ENCODE measurements around the gene ABCA1. TPM values are rescaled to one million over a fixed set of nuclear protein-coding genes. Genes with fewer than 3 reads are reported as not detected.

The ABCA1 gene
- total RNA-seq, 1 donor from 2014 or later: 10.8 TPM

- Histone ChIP-seq H3K4me3 (no peak overlapping the region), H3K9me3 (replicated peaks) (no peaks in the 10 kb centered on the region), H3K27me3 (ENCODE audit: low read depth) (no peaks in the 10 kb centered on the region), H3K36me3 (no peaks in the 10 kb centered on the region), H3K4me1 (peaks cover 91% of the 10 kb centered on the region), H3K27ac (replicated peaks) (peak overlapping the region; percentile 61)
- TF ChIP-seq, protein P1, sequence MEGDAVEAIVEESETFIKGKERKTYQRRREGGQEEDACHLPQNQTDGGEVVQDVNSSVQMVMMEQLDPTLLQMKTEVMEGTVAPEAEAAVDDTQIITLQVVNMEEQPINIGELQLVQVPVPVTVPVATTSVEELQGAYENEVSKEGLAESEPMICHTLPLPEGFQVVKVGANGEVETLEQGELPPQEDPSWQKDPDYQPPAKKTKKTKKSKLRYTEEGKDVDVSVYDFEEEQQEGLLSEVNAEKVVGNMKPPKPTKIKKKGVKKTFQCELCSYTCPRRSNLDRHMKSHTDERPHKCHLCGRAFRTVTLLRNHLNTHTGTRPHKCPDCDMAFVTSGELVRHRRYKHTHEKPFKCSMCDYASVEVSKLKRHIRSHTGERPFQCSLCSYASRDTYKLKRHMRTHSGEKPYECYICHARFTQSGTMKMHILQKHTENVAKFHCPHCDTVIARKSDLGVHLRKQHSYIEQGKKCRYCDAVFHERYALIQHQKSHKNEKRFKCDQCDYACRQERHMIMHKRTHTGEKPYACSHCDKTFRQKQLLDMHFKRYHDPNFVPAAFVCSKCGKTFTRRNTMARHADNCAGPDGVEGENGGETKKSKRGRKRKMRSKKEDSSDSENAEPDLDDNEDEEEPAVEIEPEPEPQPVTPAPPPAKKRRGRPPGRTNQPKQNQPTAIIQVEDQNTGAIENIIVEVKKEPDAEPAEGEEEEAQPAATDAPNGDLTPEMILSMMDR (IDR thresholded peaks at IDR 0.05; ENCODE audit: borderline replicate concordance): no peak
- intact Hi-C loops (cut with micrococcal nuclease): no loop called here
- no peak for DNase-seq
These were observed 13.5 kb downstream of the ABCA1 start for GRCh38 chr9:104914466-104914865.

DNA sequence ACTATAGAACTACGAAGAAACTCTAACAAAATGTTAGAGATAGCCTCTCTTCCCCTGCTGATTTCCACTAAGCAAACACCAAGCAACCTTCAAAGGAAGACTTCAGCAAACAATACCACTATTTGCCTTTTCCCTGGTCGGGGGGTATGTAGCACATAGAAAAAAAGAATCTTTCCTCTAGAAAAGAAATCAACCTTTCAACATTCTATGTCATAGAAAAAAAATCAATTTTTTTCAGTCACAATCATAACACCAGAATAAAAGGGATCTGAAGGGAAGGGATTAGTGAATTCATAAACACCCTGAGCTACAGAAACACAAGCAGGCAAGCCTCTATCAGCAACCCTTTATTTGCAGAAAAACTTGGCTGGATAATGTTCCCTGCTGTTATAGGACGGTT lies 15.3 kb downstream of the ABCA1 start:
- intact Hi-C loops (cut with micrococcal nuclease): no loop called here
- TF ChIP-seq, protein P1 (IDR thresholded peaks at IDR 0.05; ENCODE audit: borderline replicate concordance): no peak
- peak overlapping the region; percentile 7 for H3K27ac ChIP-seq (replicated peaks)
- H3K4me3 ChIP-seq: no peak overlapping the region
- no peaks in the 10 kb centered on the region for H3K9me3 ChIP-seq (replicated peaks)
- H3K4me1 ChIP-seq: peaks cover 92% of the 10 kb centered on the region
- DNase-seq: no peak
- no peaks in the 10 kb centered on the region for H3K27me3 ChIP-seq (ENCODE audit: low read depth)
- H3K36me3 ChIP-seq: no peaks in the 10 kb centered on the region

DNA sequence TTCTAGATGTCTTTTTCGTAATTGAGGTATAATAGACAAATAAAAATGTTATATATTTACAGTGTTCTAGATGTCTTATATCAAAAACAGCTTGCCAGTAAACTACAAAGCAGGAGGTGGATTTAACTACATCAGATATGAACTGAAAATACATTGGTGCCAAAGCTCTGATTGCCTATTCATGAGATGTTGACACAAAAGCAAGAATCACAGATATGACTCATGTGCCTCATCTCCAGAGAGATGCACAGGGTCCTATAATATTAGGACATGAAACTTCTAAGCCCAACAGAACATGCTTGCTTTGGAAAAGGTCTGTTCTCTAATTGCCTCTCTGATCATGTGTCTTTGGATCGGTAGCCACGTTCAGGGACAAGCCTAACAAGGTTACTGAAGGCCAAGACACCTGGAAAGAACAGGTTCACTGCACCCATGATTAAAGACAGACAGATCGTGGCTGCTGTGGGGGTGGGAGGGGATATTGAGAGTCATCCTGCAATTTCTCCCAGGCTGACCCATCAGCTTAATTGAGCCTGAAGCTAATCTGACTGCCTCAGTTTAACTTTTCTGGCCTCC lies 16.8 kb downstream of the ABCA1 start:
- H3K27ac ChIP-seq (replicated peaks): peak overlapping the region; percentile 62
- intact Hi-C loops (cut with micrococcal nuclease): no loop called here
- H3K4me1 ChIP-seq: peaks cover 95% of the 10 kb centered on the region
- H3K27me3 ChIP-seq (ENCODE audit: low read depth): no peaks in the 10 kb centered on the region
- no peaks in the 10 kb centered on the region for H3K36me3 ChIP-seq
- DNase-seq: no peak
- no peak overlapping the region for H3K4me3 ChIP-seq
- TF ChIP-seq, protein P1 (IDR thresholded peaks at IDR 0.05; ENCODE audit: borderline replicate concordance): no peak
- H3K9me3 ChIP-seq (replicated peaks): no peaks in the 10 kb centered on the region

DNA sequence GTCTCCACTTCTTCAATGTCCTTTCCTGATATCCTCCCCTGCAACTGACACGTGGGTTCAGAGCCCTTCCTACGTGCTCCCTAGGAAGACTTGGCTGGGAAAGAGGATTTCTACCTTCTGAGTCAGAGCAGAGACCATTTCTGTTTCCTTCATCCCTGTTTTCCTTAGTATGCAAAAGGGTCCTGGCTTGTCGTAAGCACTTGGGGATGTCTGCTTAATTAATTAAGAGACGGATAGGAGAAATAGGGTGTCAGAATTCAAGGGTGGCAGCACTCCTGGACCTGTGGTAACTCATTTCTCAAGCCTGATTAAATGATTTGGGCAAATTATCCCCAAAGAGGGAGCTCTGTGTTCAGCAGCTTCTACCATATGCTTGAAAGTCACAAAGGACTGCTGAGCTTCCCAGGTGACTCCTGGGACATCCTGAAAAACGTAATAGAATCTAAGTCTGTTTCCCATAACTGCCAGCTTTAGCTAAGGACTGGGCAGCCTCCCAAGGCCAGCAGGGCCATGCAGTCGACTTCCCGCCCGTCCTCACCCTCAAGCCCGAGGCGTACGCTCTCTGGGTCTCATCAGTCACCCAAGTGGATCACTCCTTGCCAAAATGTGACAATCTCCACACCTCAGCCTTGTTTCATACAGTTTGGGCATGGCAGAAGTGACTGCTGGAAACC lies 20.5 kb downstream of the ABCA1 start:
- intact Hi-C loops (cut with micrococcal nuclease): no loop called here
- no peak for DNase-seq

GRCh38 chr9:104906441-104907277 lies 21.3 kb downstream of the ABCA1 start:
- Histone ChIP-seq H3K4me1 (peaks cover 87% of the 10 kb centered on the region), H3K9me3 (replicated peaks) (no peaks in the 10 kb centered on the region), H3K27ac (replicated peaks) (peak overlapping the region; percentile 57), H3K4me3 (no peak overlapping the region), H3K27me3 (ENCODE audit: low read depth) (no peaks in the 10 kb centered on the region), H3K36me3 (peaks cover 11% of the 10 kb centered on the region)
- TF ChIP-seq, protein P1 (IDR thresholded peaks at IDR 0.05; ENCODE audit: borderline replicate concordance): no peak
- intact Hi-C loops (cut with micrococcal nuclease): no loop called here
- DNase-seq: no peak

More for the DNA sequence above, 20.5 kb downstream of the ABCA1 start:
- Histone ChIP-seq H3K27ac (replicated peaks) (peak overlapping the region; percentile 57), H3K4me3 (no peak overlapping the region), H3K4me1 (peaks cover 94% of the 10 kb centered on the region), H3K9me3 (replicated peaks) (no peaks in the 10 kb centered on the region), H3K36me3 (peaks cover 10% of the 10 kb centered on the region), H3K27me3 (ENCODE audit: low read depth) (no peaks in the 10 kb centered on the region)
- TF ChIP-seq, protein P1 (IDR thresholded peaks at IDR 0.05; ENCODE audit: borderline replicate concordance): no peak
